GM12891 (cell line): ENCODE results near the gene LIMS2.

ENCODE experiments used
- DNase-seq: peaks from one replicate; pipeline ENCODE4 v3.0.0; 2011; ENCODE audit warnings: low spot score; ENCODE audit not compliant: insufficient read length
- FAIRE-seq: peaks from 2 replicates; lab custom pipeline; 2011; peaks lifted over from hg19 to GRCh38; lab: Jason Lieb, UNC
- PAX5 ChIP-seq: IDR thresholded peaks from 2 replicates; pipeline ENCODE4 v1.6.1; 2011; ENCODE audit warnings: low read length, moderate library complexity, mild to moderate bottlenecking; ENCODE audit not compliant: insufficient read depth, severe bottlenecking
- POLR2A ChIP-seq: IDR thresholded peaks from 2 replicates; pipeline ENCODE4 v1.6.1; 2011; ENCODE audit warnings: low read depth, low read length, control low read depth
- POLR2AphosphoS5 ChIP-seq: IDR thresholded peaks from 2 replicates; pipeline ENCODE4 v1.6.1; 2011; ENCODE audit warnings: low read depth, low read length, control low read depth
- POU2F2 ChIP-seq: IDR thresholded peaks from 2 replicates; pipeline ENCODE4 v1.6.1; 2011; ENCODE audit warnings: low read depth, mild to moderate bottlenecking, control low read depth, low read length, moderate library complexity
- SPI1 ChIP-seq: IDR thresholded peaks from 2 replicates; pipeline ENCODE4 v1.6.1; 2011; ENCODE audit warnings: low read depth, low read length, control low read depth
- TAF1 ChIP-seq: IDR thresholded peaks from 2 replicates; pipeline ENCODE4 v1.6.1; 2011; ENCODE audit warnings: low read depth, low read length, control low read depth

Gene LIMS2

GRCh38 chr2:127701651-127702394 is 26.5 kb upstream of the LIMS2 start:
- peak; percentile 64 for DNase-seq
- FAIRE-seq = no peak
- TF ChIP-seq SPI1 (peak; percentile 19; the same call in 1 of the 2 replicates), POLR2A (peak; percentile 60), POU2F2 (peak; percentile 24; the same call in 1 of the 2 replicates), TAF1 (no peak; the same call in none of the 2 replicates), PAX5 (peak; percentile 86), POLR2AphosphoS5 (no peak; the same call in 1 of the 2 replicates)

DNA sequence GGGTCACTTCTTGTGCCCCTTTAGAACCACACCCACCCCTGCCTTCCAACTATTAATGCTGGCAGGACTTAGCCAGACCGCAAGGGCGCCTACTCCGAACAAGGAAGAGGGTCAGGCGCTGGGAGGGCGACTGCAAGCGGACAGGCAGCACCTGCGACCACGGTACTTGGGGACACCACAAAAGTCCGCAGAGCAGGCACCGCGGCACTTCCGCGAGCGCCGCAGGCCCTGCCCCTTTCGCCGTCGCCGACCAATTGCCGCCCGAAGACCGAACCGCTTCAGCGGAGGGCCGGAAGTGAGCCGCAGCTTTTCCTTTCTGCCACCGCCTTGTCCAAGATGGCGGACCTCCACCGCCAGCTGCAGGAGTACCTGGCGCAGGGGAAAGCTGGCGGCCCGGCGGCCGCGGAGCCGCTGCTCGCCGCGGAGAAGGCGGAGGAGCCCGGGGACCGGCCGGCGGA is 25.9 kb upstream of the LIMS2 start, which contains the start of gene SFT2D3:
TSS of gene SFT2D3 (plus strand) at position 305 of the 458 bp plus-strand sequence. CDS start at position 337, 32 bp downstream.
- peak; percentile 46 for TF ChIP-seq SPI1
- TF ChIP-seq POLR2A = peak; percentile 98
- TF ChIP-seq TAF1 = peak; percentile 95
- TF ChIP-seq PAX5 = peak; percentile 49
- peak; percentile 94 for TF ChIP-seq POLR2AphosphoS5
- TF ChIP-seq POU2F2 = peak; percentile 71; the same call in 1 of the 2 replicates
- FAIRE-seq = peak; percentile 98

DNA sequence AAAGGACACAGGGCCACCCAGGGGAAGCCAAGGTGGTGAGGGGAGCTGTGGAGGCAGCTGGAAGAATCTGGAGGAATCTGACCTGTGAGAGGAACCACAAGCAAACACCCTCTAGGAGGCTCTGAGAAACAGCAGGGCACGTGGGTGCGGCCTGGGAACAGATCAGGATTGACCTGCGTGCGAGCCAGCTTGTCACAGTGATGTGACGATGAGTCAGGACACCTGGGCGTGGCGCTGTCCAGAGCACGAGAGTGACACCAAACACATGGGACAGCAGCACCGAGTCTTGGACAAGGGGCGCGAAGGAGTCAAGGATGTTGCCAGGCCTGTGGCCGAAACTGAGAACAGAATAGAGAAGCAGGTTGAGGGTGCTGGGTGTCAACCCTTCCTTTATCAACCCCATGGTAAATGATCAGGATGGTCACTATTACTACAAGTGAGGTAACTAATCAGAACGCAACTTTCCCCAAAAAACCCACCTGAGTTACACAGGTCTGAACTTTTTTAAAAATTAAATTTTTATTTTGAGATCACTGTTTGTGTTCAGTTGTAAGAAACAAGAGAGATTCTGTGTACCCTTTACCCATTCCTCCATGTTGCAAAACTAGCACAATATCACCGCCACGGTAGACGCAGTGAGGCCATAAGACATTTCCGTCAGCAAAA is 25.3 kb upstream of the LIMS2 start:
- FAIRE-seq (peak; percentile 94), DNase-seq (peak; percentile 67)
- TF ChIP-seq SPI1 = peak; percentile 77
- no peak for TF ChIP-seq PAX5
- TF ChIP-seq TAF1 = 0 out of 2 replicates have a peak, but pooled peaks have one; percentile 26
- no peak for TF ChIP-seq POLR2A
- TF ChIP-seq POLR2AphosphoS5 = no peak
- TF ChIP-seq POU2F2 = 0 out of 2 replicates have a peak, but pooled peaks have one; percentile 9

More for the DNA sequence above, 25.9 kb upstream of the LIMS2 start, which contains the start of gene SFT2D3:
- DNase-seq = peak; percentile 91

DNA sequence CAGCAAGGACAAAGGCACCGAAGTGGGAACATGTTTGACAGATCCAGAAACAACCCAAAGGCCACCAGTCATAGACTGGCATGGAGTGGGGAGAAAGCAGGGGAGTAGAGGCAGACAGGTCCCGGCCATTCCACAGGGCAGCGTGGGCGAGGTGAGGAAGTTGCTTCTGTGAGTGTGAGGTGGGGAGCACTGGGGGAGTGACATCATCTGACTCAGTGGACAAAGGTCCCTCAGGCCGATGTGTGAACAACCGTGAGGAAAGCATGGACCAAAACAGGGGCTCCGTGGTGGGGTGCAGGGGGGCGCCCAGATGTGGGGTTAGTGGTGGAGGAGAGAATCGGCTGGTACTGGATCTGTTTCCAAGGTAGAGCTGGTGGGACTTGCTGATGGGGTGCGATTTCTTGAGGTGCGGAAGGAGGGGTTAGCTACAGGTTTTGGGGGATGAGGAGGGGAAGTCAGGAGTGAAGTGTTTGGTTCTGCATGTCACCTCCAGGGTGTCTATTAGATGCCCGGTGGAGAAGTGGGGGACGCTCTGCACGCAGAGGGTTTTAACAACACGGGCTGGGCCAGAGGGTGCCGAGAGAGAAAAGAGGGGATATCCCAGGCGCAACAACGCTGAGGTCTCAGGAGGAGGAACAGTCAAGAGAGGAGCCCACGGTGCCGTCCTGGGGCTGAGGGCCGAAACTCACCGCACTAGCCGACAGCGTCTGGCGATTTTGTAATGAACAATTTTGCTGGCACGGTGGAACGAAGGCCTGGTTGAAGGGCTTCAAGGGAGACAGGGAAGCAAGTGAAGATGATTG is 23.4 kb upstream of the LIMS2 start:
- no peak for FAIRE-seq
- TF ChIP-seq PAX5 (no peak), SPI1 (no peak), POLR2AphosphoS5 (no peak), TAF1 (no peak), POLR2A (no peak), POU2F2 (no peak)
- no peak for DNase-seq

DNA sequence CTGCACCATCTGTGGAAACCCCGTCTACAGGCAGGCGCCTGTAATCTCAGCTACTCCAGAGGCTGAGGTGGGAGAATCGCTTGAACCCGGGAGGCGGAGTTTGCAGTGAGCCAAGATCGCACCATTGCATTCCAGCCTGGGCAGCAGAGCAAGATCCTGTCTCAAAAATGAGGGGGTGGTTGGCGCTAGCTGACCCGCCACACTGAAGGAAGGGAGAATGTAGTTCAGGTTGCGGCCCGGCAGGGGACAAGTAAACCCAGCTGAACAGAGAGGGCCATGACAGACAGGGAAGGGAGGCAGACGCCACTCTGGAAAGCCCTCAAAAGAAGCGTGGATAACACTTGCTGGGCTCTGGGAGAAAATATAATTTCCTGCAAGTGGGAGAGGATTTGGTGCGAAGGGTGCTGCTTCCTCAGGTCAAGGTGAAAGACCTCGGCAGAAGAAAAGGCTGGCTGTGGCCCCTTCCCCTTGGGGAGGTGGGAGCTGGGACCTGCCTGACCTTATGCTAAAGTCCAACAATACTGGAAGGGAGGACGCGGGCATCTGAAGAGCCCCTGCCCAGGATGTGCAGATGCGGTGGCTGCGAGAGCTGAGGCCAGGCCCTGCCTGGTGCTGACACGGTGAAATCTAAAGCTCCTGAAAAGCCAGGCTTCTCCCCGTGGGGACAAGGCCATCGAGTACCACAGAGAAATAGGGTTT is 22.3 kb upstream of the LIMS2 start:
- FAIRE-seq = no peak
- no peak for TF ChIP-seq POLR2A
- TF ChIP-seq POLR2AphosphoS5 = no peak
- TF ChIP-seq TAF1 = no peak
- TF ChIP-seq POU2F2 = no peak
- no peak for TF ChIP-seq SPI1
- no peak for TF ChIP-seq PAX5

DNA sequence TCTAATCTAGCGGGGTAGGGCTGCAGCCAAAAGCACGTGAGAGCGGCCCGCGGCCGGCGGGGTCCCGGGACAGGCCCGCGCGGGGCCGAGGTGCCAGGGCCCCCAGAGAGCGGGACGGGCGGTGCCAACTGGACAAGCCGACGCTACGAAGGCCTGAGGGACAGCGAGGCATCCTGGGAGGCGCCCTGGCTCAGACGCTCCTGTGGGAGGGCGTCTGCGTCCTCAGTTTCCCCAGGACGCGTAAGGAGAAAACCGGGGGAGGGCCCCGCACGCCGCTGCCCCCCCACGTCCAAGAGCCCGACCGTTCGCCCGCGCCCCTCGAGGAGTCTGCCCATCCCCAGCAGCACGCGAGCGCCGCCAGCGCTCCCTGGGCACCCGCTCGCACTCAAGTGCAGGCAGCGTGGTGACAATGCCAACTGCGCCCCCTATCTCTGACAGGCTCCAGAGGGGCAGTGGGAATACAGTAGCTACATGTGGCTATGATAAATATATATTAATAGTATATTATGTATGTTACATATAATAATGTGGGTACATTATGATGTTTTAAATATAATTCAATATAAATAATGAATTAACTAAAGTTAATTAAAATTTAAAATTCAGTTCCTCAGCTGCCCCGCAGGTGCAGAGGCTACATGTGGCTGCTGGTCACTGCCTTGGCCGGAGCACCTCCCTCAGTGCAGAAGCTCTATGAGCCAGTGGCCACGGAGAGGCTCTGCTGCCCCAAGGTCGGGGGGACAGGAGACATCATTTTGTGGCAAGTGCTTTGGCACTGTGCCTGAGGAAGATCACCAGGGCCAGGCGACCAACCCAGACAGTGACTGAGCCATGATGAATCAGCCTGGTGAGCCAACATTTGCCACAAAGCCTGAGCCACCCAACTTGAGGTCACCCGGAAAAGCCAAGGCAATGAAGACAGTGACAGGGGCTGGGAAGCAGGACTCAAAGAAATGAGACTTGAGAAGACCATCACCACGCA is 20.5 kb upstream of the LIMS2 start:
- TF ChIP-seq SPI1 (no peak), PAX5 (no peak), POLR2A (no peak), POU2F2 (no peak), POLR2AphosphoS5 (no peak), TAF1 (no peak)
- DNase-seq (no peak), FAIRE-seq (no peak)

More for the DNA sequence above, 22.3 kb upstream of the LIMS2 start:
- no peak for DNase-seq

GRCh38 chr2:127694986-127695385 is 19.7 kb upstream of the LIMS2 start:
- no peak for DNase-seq
- TF ChIP-seq TAF1 = no peak
- TF ChIP-seq POLR2AphosphoS5 = no peak
- no peak for TF ChIP-seq POLR2A
- TF ChIP-seq PAX5 = no peak
- TF ChIP-seq SPI1 = no peak
- no peak for TF ChIP-seq POU2F2
- no peak for FAIRE-seq
